Breast epithelium (tissue), 3 donors: ENCODE data around the gene WNK4.

Source experiments
- CTCF ChIP-seq, 3 donors: fragments of 450-650 bp; IDR thresholded peaks; one replicate each; pipeline ENCODE4 v1.5.1; 2016 to 2017; ENCODE audit warnings: antibody characterized with exemption in 3 of 3, mild to moderate bottlenecking in 3 of 3, moderate library complexity in 3 of 3
- POLR2A ChIP-seq: fragments of 450-650 bp; IDR thresholded peaks from one replicate; pipeline ENCODE4 v1.6.1; 2016; ENCODE audit warnings: antibody characterized with exemption, mild to moderate bottlenecking, moderate library complexity
- POLR2AphosphoS5 ChIP-seq, 3 donors: sonication (generic); formaldehyde crosslinking; IDR thresholded peaks; one replicate each; pipeline ENCODE4 v1.6.1; 2017; ENCODE audit warnings: antibody characterized with exemption in 3 of 3

GRCh38 chr17:42740699-42741098, 39.7 kb upstream of the WNK4 start:
- TF ChIP-seq CTCF (IDR thresholded peaks at IDR 0.05), result no peak
- no peak for TF ChIP-seq POLR2A
- TF ChIP-seq POLR2AphosphoS5 (IDR thresholded peaks at IDR 0.05), result no peak
